NCI-H2196 treated with DMSO at 0.1 percent for 48 hours (cell line): ENCODE results near the gene ITPRIPL2.

Source experiments
- DNase-seq: peaks from one replicate; lab custom pipeline; 2025; ENCODE audit not compliant: unreplicated experiment; lab: John Stamatoyannopoulos, UW

Gene ITPRIPL2

GRCh38 chr16:19093631-19094541 is 19.9 kb upstream of the ITPRIPL2 start:
- DNase-seq = no peak

GRCh38 chr16:19094542-19095365 is 19.0 kb upstream of the ITPRIPL2 start:
- DNase-seq = no peak

- no peak for DNase-seq
Measured at GRCh38 chr16:19095654-19096053, 18.1 kb upstream of the ITPRIPL2 start.

GRCh38 chr16:19098173-19098572 is 15.6 kb upstream of the ITPRIPL2 start:
- no peak for DNase-seq

- DNase-seq = no peak
Measured at GRCh38 chr16:19102187-19102872, 11.4 kb upstream of the ITPRIPL2 start.

- no peak for DNase-seq
Measured at GRCh38 chr16:19104607-19105006, 9.2 kb upstream of the ITPRIPL2 start.

GRCh38 chr16:19105131-19105530 is 8.6 kb upstream of the ITPRIPL2 start:
- no peak for DNase-seq

- DNase-seq = no peak
Measured at GRCh38 chr16:19105891-19106624, 7.7 kb upstream of the ITPRIPL2 start.

GRCh38 chr16:19106625-19107020 is 7.1 kb upstream of the ITPRIPL2 start:
- no peak for DNase-seq

GRCh38 chr16:19108409-19109287 is 5.1 kb upstream of the ITPRIPL2 start:
- DNase-seq = no peak

- DNase-seq = no peak
Measured at GRCh38 chr16:19109288-19109664, 4.5 kb upstream of the ITPRIPL2 start.

GRCh38 chr16:19110537-19111360 is 3.0 kb upstream of the ITPRIPL2 start:
- no peak for DNase-seq

- no peak for DNase-seq
Measured at GRCh38 chr16:19112099-19112407, 1.7 kb upstream of the ITPRIPL2 start.

- no peak for DNase-seq
Measured at GRCh38 chr16:19114359-19115147, 789 bp downstream of the ITPRIPL2 start.

- no peak for DNase-seq
Measured at GRCh38 chr16:19115148-19116021, 1.6 kb downstream of the ITPRIPL2 start.

- DNase-seq = no peak
Measured at GRCh38 chr16:19116711-19117449, 3.1 kb downstream of the ITPRIPL2 start.
